A673 (cell line): ENCODE measurements around the gene TAAR8.

ENCODE experiments used
- CTCF ChIP-seq: fragments of 300-800, 200-600 bp; sonication (generic); conservative IDR thresholded peaks from 2 replicates; pipeline ENCODE4 v1.5.1; 2017; ENCODE audit warnings: low read depth, mild to moderate bottlenecking, antibody characterized with exemption, low read length, moderate library complexity, mixed read lengths
- EZH2 ChIP-seq: fragments of 200-600 bp; sonication (generic); IDR thresholded peaks from 2 replicates; pipeline ENCODE4 v1.6.1; 2017; ENCODE audit warnings: borderline replicate concordance, low read depth, mild to moderate bottlenecking, mixed read lengths, antibody characterized with exemption, low read length; ENCODE audit not compliant: poor library complexity, severe bottlenecking

- no peak for TF ChIP-seq CTCF
- TF ChIP-seq EZH2 = no peak
Observed at GRCh38 chr6:132569170-132569569, 16.7 kb downstream of the TAAR8 start.
